K562 (cell line): ENCODE results near the gene SKAP1. TPM values are rescaled to one million over a fixed set of nuclear protein-coding genes. Genes with fewer than 3 reads are reported as not detected.

Experiments
- ATF1 ChIP-seq, 2 experiments: fragments of 450-650 bp in 1 of 2; IDR thresholded peaks; 2 replicates each; pipeline ENCODE4 v1.6.1; 2016; ENCODE audit warnings: missing compliant biosample characterization in 1 of 2, missing genetic modification characterization in 1 of 2
- BCL6 ChIP-seq: fragments of 250-450 bp; sonication (Bioruptor Pico); IDR thresholded peaks from 2 replicates; pipeline ENCODE4 v1.4.0; 2020
- CEBPB ChIP-seq: fragments of 450-650 bp; IDR thresholded peaks from 2 replicates; pipeline ENCODE4 v1.6.1; 2016; ENCODE audit warnings: missing genetic modification characterization, missing compliant biosample characterization
- ELK1 ChIP-seq: sonication (generic); formaldehyde crosslinking; IDR thresholded peaks from 2 replicates; pipeline ENCODE4 v1.8.1; 2022; ENCODE audit warnings: missing genetic modification reagents
- GABPA ChIP-seq: fragments of 200-800 bp; sonication (Bioruptor generic); conservative IDR thresholded peaks from 2 replicates; pipeline ENCODE4 v1.6.1; 2016; ENCODE audit warnings: low read depth, missing genetic modification characterization, missing compliant biosample characterization
- GATA2 ChIP-seq: sonication (generic); formaldehyde crosslinking; IDR thresholded peaks from 2 replicates; pipeline ENCODE4 v1.4.0; 2020; ENCODE audit warnings: mild to moderate bottlenecking, missing genetic modification reagents
- HINFP ChIP-seq: fragments of 450-650 bp; conservative IDR thresholded peaks from 2 replicates; pipeline ENCODE4 v1.6.1; 2016; ENCODE audit warnings: missing genetic modification characterization, low read depth, mild to moderate bottlenecking, control low read depth, missing compliant biosample characterization
- KDM1A ChIP-seq, 2 experiments: fragments of 450-650 bp; IDR thresholded peaks; 2 replicates each; pipeline ENCODE4 v1.6.1; 2016; ENCODE audit warnings: mild to moderate bottlenecking in 2 of 2
- NR1H2 ChIP-seq: sonication (generic); formaldehyde crosslinking; IDR thresholded peaks from 2 replicates; pipeline ENCODE4 v1.4.0; 2020; ENCODE audit warnings: mild to moderate bottlenecking, missing genetic modification reagents
- PYGO2 ChIP-seq: fragments of 450-650 bp; IDR thresholded peaks from 2 replicates; pipeline ENCODE4 v1.6.1; 2016; ENCODE audit warnings: mild to moderate bottlenecking, missing genetic modification characterization, moderate library complexity, missing compliant biosample characterization
- SMARCE1 ChIP-seq: fragments of 450-650 bp; IDR thresholded peaks from 2 replicates; pipeline ENCODE4 v1.7.1; 2016; ENCODE audit warnings: mild to moderate bottlenecking
- SRSF9 ChIP-seq: fragments of 200-400 bp; formaldehyde crosslinking; IDR thresholded peaks from 2 replicates; pipeline ENCODE4 v1.6.1; 2017; ENCODE audit warnings: low read depth, low read length, borderline replicate concordance
- TEAD4 ChIP-seq, 2 experiments: sonication (generic) in 1 of 2; formaldehyde crosslinking in 1 of 2; IDR thresholded peaks; 2 replicates each; pipeline versions ENCODE4 v1.6.1 to v1.8.0; 2012 to 2022; ENCODE audit warnings: borderline replicate concordance in 1 of 2, inconsistent platforms in 1 of 2, low read length in 1 of 2, mild to moderate bottlenecking in 1 of 2, missing genetic modification reagents in 1 of 2
- ZBTB11 ChIP-seq, 3 experiments: fragments of 200-800 bp in 1 of 3; fragments of 250-450 bp in 1 of 3; fragments of 450-650 bp in 1 of 3; sonication (Bioruptor Pico) in 1 of 3; sonication (Bioruptor generic) in 1 of 3; formaldehyde crosslinking in 1 of 3; IDR thresholded peaks; 2 replicates each; pipeline versions ENCODE4 v1.6.1 to v1.8.0; 2016 to 2022; ENCODE audit warnings: mild to moderate bottlenecking in 2 of 3, missing genetic modification characterization in 2 of 3, missing compliant biosample characterization in 1 of 3, moderate library complexity in 1 of 3
- ZNF146 ChIP-seq: IDR thresholded peaks from one replicate; pipeline ENCODE4 v1.6.1; 2018; ENCODE audit warnings: missing compliant biosample characterization; ENCODE audit not compliant: unreplicated experiment
- ZNF282 ChIP-seq: sonication (generic); formaldehyde crosslinking; IDR thresholded peaks from 2 replicates; pipeline ENCODE4 v1.8.1; 2023; ENCODE audit warnings: missing genetic modification reagents
- ZNF592 ChIP-seq: fragments of 450-650 bp; IDR thresholded peaks from 2 replicates; pipeline ENCODE4 v1.6.1; 2017; ENCODE audit warnings: antibody characterized with exemption, mild to moderate bottlenecking
- polyA plus RNA-seq, 8 experiments: library from polyadenylated mRNA; depleted of rRNA in 4 of 8; stranded (reverse) in 5 of 8; unstranded in 3 of 8; fragments of >200 nt; fragmentation: Nextera tagmentation in 2 of 8; fragmentation: Illumina TruSeq in 1 of 8; extraction: Ambion mirVana in 2 of 8; extraction: Trizol in 1 of 8; gene quantifications; 2 replicates each; pipeline versions ENCODE4 v1.2.1 to v1.2.3, GENCODE V29; 2011 to 2014; ENCODE audit warnings: inconsistent platforms in 1 of 8, missing spikeins in 1 of 8
- total RNA-seq, 7 experiments: library from RNA; depleted of rRNA in 6 of 7; stranded (reverse); fragments of >200 nt in 6 of 7; fragmentation: Illumina TruSeq in 2 of 7; extraction: Trizol in 2 of 7; gene quantifications; 2 replicates each; pipeline versions ENCODE4 v1.2.1 to v1.2.3, GENCODE V29; 2011 to 2021; ENCODE audit warnings: low replicate concordance in 1 of 7

The SKAP1 gene
- total and polyA plus RNA-seq, 9 of the 15 experiments (the other 6 are each of a cell fraction or from before 2014, with no cell fraction given), result 0.06 to 0.80 (median 0.10) TPM; not detected in 4

GRCh38 chr17:48244121-48244711 is 185.8 kb downstream of the SKAP1 start (continued):
- TF ChIP-seq HINFP (tag) (no peak), ZNF282 (CRISPR knock-in tag) (no peak), BCL6 (no peak), SMARCE1 (peak; percentile 44; the same call in 1 of the 2 replicates), PYGO2 (tag) (no peak), NR1H2 (CRISPR knock-in tag) (no peak), ZNF592 (peak; percentile 65), ATF1 (CRISPR knock-in tag; IDR thresholded peaks at IDR 0.05) (no peak), ATF1 (tag; IDR thresholded peaks at IDR 0.05) (peak; percentile 20; the same call in 1 of the 2 replicates), TEAD4 (IDR thresholded peaks at IDR 0.05; ENCODE audit: low read length) (no peak), TEAD4 (CRISPR knock-in tag; IDR thresholded peaks at IDR 0.05; ENCODE audit: borderline replicate concordance) (no peak), SRSF9 (no peak), KDM1A (IDR thresholded peaks at IDR 0.05) (no peak), ZNF146 (CRISPR knock-in tag) (no peak), ELK1 (CRISPR knock-in tag) (no peak), GABPA (peak; percentile 46), ZBTB11 (CRISPR knock-in tag; IDR thresholded peaks at IDR 0.05) (no peak), GATA2 (peak; percentile 40; the same call in 1 of the 2 replicates), CEBPB (no peak)
